Calu3 (cell line): ENCODE measurements around the gene PSME1. TPM values are rescaled to one million over a fixed set of nuclear protein-coding genes. Genes with fewer than 3 reads are reported as not detected.
A peak's percentile ranks its signal among the peaks of the same experiment; 100 is the strongest.

Experiments
- BruUV-seq: library from RNA; stranded (reverse); fragments of 400-500 nt; replicated peaks from 2 replicates; lab custom pipeline; 2021; lab: Mats Ljungman, UMichigan
- CTCF ChIA-PET: fragments of 300-600 bp; sonication (Branson Sonifier 250); formaldehyde crosslinking; loops from one replicate; lab custom pipeline; 2022; ENCODE audit warnings: antibody characterized with exemption; lab: Charles Lee
- DNase-seq: peaks from one replicate; pipeline ENCODE4 v3.0.0; 2022
- H3K27ac Mint-ChIP-seq: one replicate; pipeline ENCODE4 v1.8.0; 2022; ENCODE audit warnings: mixed read lengths; ENCODE audit not compliant: unreplicated experiment
- H3K27me3 Mint-ChIP-seq: one replicate; pipeline ENCODE4 v1.8.0; 2022; ENCODE audit warnings: mixed read lengths; ENCODE audit not compliant: unreplicated experiment
- H3K36me3 Mint-ChIP-seq: one replicate; pipeline ENCODE4 v1.8.0; 2022; ENCODE audit warnings: mild to moderate bottlenecking, moderate library complexity, mixed read lengths; ENCODE audit not compliant: insufficient read depth, unreplicated experiment
- H3K4me1 Mint-ChIP-seq: one replicate; pipeline ENCODE4 v1.8.0; 2022; ENCODE audit warnings: mild to moderate bottlenecking, low read depth, mixed read lengths; ENCODE audit not compliant: unreplicated experiment
- H3K4me3 Mint-ChIP-seq: one replicate; pipeline ENCODE4 v1.8.0; 2022; ENCODE audit warnings: mild to moderate bottlenecking, low read depth, moderate library complexity, mixed read lengths; ENCODE audit not compliant: unreplicated experiment
- H3K9me3 Mint-ChIP-seq: one replicate; pipeline ENCODE4 v1.8.0; 2022; ENCODE audit warnings: low read depth, mixed read lengths; ENCODE audit not compliant: unreplicated experiment
- CTCF ChIP-seq: fragments of 200-600 bp; IDR thresholded peaks from one replicate; pipeline ENCODE4 v1.8.0; 2022; ENCODE audit warnings: antibody characterized with exemption; ENCODE audit not compliant: unreplicated experiment
- intact Hi-C: fragments of 100-400 bp; cut with micrococcal nuclease; formaldehyde crosslinking; loops from one replicate; pipeline ENCODE4 v1.10.0; 2022; ENCODE audit not compliant: unreplicated experiment
- total RNA-seq: library from RNA; stranded (reverse); gene quantifications from 2 replicates; pipeline ENCODE4 v1.2.3, GENCODE V29; 2022

The PSME1 gene
- total RNA-seq, 1 experiment from 2014 or later = 259 TPM

- TF ChIP-seq CTCF = no peak
- H3K36me3 Mint-ChIP-seq = peaks cover 58% of the 10 kb centered on the region
These were observed 39.3 kb upstream of the PSME1 start for GRCh38 chr14:24096545-24097181.

GRCh38 chr14:24098229-24098926, 37.6 kb upstream of the PSME1 start:
- intact Hi-C loops = no loop called here
- peaks cover 12% of the 10 kb centered on the region for H3K4me1 Mint-ChIP-seq
- peaks cover 63% of the 10 kb centered on the region for H3K36me3 Mint-ChIP-seq
- H3K27me3 Mint-ChIP-seq = no peaks in the 10 kb centered on the region
- H3K4me3 Mint-ChIP-seq = no peak overlapping the region
- no peak overlapping the region for H3K27ac Mint-ChIP-seq
- BruUV-seq = no TSS peak
- no peaks in the 10 kb centered on the region for H3K9me3 Mint-ChIP-seq
- CTCF ChIA-PET = interaction anchor here (0.6 to 1.3 kb wide), 2 partner anchors 10 to 30 kb away, joined by 3 to 5 read pairs; no protein-coding TSS in a partner anchor
- DNase-seq = no peak
- TF ChIP-seq CTCF = no peak

More at GRCh38 chr14:24096545-24097181, 39.3 kb upstream of the PSME1 start:
- BruUV-seq = no TSS peak
- H3K27me3 Mint-ChIP-seq = no peaks in the 10 kb centered on the region
- intact Hi-C loops = no loop called here
- no peak for DNase-seq
- no peak overlapping the region for H3K27ac Mint-ChIP-seq
- H3K4me1 Mint-ChIP-seq = peaks cover 27% of the 10 kb centered on the region
- H3K4me3 Mint-ChIP-seq = peak overlapping the region; percentile 39
- CTCF ChIA-PET = interaction anchor here (0.7 to 5.5 kb wide), 3 partner anchors 12 to 219 kb away, joined by 5 to 45 read pairs (median 8); no protein-coding TSS in a partner anchor
- H3K9me3 Mint-ChIP-seq = no peaks in the 10 kb centered on the region

GRCh38 chr14:24098927-24099813, 36.8 kb upstream of the PSME1 start:
- no peak for TF ChIP-seq CTCF
- CTCF ChIA-PET = no interaction called here
- H3K9me3 Mint-ChIP-seq = no peaks in the 10 kb centered on the region
- intact Hi-C loops = no loop called here
- DNase-seq = no peak
- H3K4me1 Mint-ChIP-seq = peaks cover 7% of the 10 kb centered on the region
- H3K27ac Mint-ChIP-seq = no peak overlapping the region
- H3K4me3 Mint-ChIP-seq = no peak overlapping the region
- H3K36me3 Mint-ChIP-seq = peaks cover 63% of the 10 kb centered on the region
- no peaks in the 10 kb centered on the region for H3K27me3 Mint-ChIP-seq
- BruUV-seq = no TSS peak

- no peak for DNase-seq
- H3K9me3 Mint-ChIP-seq = no peaks in the 10 kb centered on the region
- BruUV-seq = no TSS peak
- H3K36me3 Mint-ChIP-seq = peaks cover 58% of the 10 kb centered on the region
- peaks cover 4% of the 10 kb centered on the region for H3K4me1 Mint-ChIP-seq
- H3K27me3 Mint-ChIP-seq = no peaks in the 10 kb centered on the region
- H3K4me3 Mint-ChIP-seq = no peak overlapping the region
- CTCF ChIA-PET = no interaction called here
- no peak for TF ChIP-seq CTCF
- intact Hi-C loops = no loop called here
- no peak overlapping the region for H3K27ac Mint-ChIP-seq
These were observed 35.6 kb upstream of the PSME1 start for GRCh38 chr14:24100197-24100981.
